Activated CD8-positive, alpha-beta memory T cell treated with anti-CD3 and anti-CD28 coated beads, Interleukin-2, amount 50 U/mL, for 1 hour (primary cell): ENCODE data around the gene CLOCK.
"Not testable (repeated sequence)": the region's sequence is repeated elsewhere in the genome, so short reads cannot be mapped to it uniquely, and the experiment has no call there.

Experiments
- DNase-seq: peaks from one replicate; pipeline ENCODE4 v3.0.0-alpha.2; 2020; ENCODE audit errors: extremely low read depth

Gene CLOCK, protein sequence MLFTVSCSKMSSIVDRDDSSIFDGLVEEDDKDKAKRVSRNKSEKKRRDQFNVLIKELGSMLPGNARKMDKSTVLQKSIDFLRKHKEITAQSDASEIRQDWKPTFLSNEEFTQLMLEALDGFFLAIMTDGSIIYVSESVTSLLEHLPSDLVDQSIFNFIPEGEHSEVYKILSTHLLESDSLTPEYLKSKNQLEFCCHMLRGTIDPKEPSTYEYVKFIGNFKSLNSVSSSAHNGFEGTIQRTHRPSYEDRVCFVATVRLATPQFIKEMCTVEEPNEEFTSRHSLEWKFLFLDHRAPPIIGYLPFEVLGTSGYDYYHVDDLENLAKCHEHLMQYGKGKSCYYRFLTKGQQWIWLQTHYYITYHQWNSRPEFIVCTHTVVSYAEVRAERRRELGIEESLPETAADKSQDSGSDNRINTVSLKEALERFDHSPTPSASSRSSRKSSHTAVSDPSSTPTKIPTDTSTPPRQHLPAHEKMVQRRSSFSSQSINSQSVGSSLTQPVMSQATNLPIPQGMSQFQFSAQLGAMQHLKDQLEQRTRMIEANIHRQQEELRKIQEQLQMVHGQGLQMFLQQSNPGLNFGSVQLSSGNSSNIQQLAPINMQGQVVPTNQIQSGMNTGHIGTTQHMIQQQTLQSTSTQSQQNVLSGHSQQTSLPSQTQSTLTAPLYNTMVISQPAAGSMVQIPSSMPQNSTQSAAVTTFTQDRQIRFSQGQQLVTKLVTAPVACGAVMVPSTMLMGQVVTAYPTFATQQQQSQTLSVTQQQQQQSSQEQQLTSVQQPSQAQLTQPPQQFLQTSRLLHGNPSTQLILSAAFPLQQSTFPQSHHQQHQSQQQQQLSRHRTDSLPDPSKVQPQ

DNA sequence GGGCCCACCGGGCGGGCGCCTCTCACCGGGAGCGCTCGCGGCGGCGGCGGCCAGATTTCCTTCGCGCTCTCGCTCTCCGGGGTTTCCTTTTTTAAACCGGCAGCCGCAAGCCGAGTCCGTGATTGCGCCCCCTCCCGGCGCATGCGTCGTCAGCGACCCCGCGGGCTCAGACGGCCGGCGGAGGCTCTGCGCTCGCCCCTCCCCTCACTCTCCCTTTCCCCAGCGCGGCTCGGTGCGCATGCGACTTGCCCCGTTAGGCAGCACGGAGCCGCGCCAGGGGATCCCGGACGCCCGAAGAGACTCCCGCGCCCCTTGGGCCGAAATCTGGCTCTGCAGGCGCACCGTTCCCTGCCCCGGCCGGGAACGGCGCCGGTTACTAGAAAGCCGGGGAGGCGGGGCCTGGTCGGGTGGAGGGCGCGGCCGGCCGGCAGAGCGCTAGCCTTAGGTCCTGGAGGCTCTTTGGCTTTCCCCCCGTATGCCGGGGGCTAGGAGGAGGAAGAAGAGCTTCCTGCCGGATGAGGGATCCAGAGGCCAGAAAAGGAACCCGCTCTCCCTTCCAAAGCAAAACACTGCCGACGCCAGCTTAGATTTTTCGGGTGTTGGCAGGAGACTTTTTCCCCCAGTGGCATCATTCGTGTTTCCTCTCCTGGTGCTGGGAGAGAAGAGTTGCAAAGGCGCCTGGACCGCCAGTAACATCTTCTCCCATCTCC lies at the start of gene CLOCK:
CLOCK (minus strand) TSS at position 154 of the 710 bp plus-strand sequence. CDS start 64,124 bp downstream, outside the sequence.
- peak; percentile 49 for DNase-seq

DNA sequence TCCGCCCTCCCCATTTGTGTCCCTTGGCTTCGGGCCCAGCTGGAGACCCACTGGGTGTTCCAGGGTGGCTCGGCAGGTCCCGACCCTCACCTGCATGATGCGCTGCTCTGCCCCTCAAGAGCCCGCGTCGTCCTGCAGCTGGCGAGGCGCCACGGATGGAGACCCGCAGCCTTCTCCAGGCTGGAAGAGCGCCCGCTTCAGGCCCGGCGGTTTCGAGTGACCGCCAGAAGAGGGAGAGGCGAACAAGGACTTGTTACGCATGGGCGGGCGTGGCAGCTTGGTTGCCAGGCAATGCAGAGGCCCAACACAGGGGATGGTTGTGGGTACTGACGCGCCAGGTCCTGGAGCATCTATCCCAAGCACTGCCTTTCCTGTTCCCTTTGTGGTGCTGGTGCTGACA lies 45.3 kb upstream of the CLOCK start, which contains the start of gene PDCL2:
PDCL2 (minus strand) TSS at position 232 of the 400 bp plus-strand sequence; CDS start at position 96, 136 bp downstream.
- DNase-seq, result no peak

DNA sequence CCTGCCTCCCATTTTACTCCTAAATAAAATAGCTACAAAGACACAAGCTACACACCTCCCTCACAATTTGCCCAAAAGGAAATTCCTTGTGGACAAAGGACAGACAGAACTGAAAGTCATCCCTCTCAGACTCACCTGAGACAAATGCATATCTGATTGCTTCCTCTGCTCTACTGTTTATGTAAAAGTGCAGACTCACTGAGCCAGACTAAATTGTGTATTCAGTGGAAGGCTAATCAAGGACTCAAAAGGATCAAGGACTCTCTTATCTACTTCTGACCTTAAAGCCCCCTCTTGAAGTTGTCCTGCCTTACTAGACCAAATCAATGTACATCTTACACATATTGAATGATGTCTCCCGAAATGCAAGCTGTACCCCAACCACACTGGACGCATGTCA lies 41.5 kb upstream of the CLOCK start:
- no peak for DNase-seq

DNA sequence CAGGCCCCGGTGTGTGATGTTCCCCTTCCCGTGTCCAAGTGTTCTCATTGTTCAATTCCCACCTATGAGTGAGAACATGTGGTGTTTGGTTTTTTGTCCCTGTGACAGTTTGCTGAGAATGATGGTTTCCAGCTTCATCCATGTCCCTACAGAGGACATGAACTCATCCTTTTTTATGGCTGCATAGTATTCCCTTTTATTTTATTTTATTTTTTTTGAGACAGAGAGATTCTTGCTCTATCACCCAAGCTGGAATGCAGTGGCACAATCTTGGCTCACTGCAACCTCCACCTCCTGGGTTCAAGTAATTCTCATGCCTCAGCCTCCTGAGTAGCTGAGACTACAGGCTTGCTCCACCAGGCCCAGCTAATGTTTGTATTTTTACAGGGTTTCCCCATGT lies 36.1 kb upstream of the CLOCK start:
- not testable (repeated sequence) for DNase-seq

DNA sequence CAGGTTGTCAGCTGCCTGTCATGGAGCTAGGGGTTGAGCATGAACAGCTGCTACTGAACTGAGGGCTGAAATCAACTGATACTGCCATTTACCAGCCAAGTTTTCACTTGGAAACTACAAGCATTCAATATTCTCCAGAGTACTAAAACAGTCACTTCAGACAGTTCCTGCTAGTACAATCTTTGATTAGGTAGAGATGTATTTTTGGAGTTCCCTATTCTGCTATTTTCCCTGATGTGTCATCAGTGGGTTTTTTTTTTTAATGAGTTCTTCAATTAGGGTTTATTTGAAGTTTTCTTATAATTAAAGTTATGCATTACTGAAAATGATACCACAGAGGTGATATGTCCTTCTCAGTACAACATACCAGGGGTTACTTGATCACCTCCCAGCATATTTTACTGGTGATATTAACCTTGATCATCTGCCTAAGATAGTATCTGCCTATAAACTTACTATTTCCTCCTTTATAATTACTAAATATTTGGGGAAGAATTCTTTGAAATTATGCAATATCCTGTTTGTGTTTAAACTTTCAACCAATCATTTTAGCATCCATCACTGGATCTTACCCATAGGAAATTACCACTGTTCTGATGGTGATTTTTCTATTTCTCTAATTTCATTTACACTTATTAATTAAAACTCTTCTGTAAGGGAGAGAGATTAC lies 31.8 kb upstream of the CLOCK start:
- no peak for DNase-seq

DNA sequence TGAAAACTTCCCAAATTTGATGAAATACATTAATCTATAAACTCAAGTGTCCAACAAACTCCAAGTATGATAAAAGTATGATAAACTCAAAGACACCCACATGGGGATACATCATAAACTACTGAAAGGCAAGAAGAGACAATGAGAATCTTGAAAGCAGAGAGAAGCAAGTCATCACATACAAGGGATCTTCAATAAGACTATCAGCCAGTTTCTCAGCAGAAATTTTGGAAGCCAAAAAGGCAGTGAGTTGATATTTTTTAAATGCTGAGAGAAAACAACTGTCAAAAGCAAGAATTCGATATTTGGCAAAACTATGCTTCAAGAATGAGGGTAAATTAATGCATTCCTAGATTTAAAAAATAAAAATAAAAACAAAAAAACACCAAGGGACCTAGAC lies 28.8 kb upstream of the CLOCK start:
- no peak for DNase-seq

DNA sequence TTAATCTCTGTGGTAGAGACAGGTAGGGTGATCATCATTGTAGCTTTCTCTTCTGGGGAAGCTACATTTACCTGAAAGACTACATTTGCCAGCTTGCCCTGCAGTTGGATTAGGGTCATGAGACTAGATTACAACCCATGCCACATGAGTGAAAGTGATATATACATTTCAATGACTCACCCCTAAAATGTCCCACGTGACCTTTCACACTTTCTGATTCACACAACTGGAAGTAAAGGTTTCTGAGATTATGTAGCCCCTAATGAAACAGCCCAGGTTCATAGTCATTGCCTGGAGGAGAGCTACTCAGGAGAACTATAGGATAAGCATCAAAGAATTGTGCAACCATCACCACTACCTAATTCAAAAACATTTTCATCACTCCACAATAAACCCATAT lies 27.5 kb upstream of the CLOCK start:
- no peak for DNase-seq

DNA sequence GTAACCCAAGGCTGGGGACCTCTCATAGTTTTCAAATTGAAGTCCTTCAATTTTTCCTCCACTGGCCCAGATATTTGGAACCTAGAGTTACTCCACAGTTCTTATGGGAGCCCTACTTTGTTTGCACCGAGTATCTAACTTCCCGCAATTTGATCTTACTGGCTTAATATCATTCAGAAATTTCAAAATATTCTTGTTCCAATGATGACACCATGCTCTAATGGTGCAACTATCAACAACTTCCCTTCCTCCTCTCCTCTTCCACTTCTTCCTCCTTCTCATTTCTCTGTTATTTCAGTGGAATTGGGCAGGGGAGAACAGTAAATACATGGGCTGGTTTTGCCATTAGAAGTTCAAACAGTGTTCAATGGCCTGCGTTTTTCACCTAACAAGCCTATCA lies 25.1 kb upstream of the CLOCK start:
- no peak for DNase-seq

DNA sequence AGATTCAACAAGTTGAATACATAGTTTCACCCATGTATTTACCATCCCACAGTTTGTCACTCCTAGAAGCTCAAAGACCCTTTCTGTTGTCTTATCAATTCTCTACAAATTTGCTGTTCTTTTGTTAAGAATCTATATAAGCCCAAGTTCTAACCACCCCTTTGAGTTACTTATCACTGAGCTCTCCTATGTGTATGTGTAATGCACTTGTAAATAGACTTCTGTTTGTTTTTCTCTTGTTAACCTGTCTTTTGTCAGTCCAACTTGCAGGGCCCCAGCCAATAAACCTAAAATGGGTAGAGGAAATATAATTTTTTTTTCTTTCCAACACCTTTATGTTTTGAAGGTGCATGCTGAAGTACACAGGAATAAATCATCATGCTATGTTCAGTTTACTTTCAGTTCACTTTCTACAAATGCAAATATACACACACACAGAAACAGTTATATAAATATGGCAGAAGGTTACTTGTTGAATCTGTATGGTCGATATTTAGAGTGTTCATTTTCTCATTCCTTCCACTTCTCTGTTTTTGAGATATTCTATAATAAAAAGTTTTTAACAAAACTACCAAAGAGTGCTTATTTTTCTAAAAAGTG lies 22.3 kb upstream of the CLOCK start:
- DNase-seq, result no peak

DNA sequence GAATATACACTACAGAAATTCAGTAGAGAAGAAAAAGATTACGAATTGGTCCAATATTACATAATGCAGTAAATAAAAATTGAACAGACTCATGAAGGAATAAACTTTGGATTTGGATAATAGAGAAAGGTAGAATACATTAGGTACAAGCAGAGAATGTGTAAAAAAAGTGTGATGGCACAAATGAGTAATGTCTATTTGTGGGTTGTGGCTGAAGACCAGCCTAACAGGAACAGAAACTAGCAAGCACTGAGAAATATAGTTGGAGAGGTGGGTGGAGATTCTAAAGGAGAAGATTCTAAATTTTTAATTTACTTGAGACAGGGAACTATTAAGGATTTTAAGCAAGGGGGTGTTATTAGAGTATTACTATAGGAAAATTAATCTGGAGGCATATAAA lies 15.2 kb upstream of the CLOCK start:
- no peak for DNase-seq

DNA sequence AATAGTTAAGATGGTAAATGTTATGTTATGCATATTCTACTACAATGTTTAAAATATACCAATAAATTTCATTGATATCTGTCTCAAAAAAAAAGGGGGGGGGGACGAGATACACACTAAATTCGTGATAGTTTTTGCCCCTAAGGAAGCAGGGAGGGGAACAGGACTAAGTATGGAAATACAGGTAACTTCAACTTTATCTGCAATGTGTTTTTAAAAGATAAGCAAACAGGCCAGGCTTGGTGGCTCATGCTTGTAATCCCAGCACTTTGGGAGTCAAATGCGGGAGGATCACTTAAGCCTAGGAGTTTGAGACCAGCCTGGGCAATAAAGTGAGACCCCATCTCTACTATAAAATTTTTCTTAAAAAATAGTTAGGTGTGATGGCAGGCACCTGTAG lies 13.4 kb upstream of the CLOCK start:
- DNase-seq, result no peak

DNA sequence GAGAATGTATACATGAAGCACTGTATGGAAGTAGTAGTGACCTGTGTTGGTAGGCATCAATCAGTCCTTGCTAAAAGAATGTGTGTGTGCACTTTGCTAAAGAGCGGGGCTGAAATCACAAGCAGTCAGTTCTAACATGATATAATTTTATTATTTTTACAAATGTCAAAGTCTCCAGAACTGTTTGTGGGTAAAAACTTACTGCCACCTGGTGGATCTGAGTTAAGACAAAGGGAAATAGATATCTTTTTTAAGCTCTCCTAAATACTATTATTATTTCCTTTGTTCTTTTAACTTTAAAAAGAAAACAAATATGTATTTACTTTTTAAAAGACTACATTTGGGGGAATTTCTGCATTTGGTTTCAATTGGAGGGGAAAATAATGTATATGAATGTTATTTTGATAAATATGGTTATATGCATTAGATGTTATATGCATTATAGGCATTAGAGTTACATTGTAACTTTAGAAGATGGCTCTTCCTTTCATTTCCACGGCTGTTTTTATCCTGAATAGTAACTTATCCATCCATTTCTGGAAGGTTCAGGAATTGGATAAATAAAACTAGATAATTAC lies 7.8 kb upstream of the CLOCK start:
- no peak for DNase-seq

DNA sequence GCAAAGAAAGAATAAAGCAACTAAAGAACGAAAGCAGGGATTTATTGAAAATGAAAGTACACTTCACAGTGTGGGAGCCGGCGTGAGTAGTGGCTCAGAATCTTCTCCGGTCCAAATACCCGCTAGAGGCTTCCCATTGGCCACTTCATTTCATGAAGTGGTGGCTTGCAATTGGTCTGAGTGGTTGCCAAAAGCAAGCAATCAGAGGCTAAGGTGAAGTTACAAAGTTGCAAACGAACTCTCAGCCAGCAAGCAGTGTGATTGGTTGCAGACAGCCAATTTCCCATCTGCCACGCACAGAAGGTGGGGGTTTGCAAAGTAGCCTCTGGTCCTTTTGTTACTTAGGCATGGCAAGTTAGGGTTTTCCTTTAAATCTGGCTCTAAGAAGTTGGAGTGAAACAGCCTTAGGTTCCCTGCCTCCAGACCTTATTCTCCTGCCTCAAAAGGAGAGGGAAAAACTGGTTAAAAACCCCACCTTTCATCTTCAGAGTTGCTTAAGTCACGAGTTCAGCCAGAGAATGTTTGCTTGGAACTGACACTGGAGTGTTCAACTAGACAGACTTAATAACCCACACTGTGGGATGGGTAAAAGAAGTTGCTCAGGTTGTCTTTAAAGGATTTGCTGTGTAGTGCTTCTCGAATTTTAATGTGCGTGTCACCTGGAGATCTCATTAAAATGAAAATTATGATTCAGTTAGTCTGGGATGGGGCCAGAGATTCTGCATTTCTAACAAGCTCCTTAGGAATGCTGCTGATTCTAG lies 6.9 kb upstream of the CLOCK start:
- no peak for DNase-seq

DNA sequence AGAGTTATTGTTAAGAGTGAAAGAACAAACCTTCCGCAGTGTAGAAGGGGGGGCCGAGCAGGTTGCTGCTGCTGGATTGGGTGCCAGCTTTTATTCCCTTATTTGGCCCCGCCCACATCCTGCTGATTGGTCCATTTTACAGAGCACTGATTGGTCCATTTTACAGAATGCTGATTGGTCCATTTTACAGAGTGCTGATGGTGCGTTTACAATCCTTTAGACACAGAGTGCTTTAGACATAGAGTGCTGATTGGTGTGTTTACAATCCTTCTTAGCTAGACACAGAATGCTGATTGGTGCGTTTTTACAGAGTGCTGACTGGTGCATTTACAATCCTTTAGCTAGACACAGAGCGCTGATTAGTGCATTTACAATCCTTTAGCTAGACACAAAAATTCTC lies 5.3 kb upstream of the CLOCK start:
- DNase-seq, result not testable (repeated sequence)

DNA sequence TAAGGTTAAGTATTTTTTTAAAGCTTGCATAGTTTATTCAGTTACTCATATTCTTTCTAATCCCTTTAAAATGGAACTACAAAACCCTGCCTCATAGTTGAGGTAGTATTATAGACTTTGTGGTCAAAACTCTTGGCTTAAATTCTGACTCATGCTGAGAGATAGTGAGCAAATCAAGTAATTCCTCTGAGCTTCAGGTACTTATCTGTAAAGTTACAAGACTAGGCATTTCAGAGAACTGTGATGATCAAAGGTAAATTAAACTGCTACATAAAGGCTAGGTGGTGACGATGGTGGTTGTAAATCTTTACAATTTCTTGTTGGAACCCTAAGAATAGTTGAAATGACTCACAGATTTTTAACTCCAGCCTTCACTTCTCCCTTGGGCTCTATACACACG lies 3.2 kb upstream of the CLOCK start:
- no peak for DNase-seq

DNA sequence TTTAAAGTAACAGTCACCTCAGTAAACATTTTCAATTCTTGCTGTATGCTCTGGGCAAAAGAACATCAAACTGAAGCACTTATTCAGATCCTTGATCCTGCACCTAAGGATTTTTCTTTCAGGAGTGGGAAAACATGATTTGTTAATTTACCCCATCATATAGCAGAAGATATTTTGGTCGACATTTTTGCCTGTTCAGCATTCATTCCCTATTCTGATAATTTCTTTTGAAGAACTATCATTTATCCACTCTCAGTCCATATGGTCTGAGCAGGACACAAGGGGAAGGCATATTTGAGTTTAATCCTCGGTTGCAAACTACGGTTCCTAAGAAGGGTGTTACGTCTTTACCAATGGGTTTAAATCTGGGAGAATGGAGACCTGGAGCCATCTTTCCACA lies 1.2 kb upstream of the CLOCK start:
- DNase-seq, result no peak

DNA sequence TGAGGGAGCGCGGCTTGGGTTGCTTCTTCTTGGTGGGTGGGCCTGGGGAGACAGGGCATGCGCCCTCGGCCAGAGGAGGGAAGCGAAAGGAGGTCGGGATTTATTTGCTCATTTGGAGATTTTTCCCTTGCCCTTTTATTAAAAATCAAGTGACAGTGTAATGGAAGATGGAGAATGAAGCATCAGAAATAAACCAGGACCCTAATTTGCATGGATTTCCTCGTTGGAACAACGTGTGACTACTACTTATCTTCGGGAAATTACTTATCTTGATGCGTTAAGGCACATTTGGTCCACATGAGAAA lies 709 bp upstream of the CLOCK start:
- DNase-seq, result no peak

DNA sequence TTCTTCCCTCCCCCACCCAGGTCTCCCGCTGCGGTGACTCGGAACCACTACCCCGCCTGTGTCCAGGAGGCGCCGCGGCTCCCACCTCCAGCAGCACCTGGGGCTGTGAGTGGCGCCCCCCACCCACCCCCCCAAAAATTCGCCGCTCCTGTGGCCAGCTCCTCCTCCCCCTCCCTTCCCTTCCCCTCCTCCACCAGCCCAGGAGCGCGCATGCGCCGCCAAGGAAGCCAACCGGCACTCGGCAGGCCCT lies 278 bp downstream of the CLOCK start:
- DNase-seq, result no peak

DNA sequence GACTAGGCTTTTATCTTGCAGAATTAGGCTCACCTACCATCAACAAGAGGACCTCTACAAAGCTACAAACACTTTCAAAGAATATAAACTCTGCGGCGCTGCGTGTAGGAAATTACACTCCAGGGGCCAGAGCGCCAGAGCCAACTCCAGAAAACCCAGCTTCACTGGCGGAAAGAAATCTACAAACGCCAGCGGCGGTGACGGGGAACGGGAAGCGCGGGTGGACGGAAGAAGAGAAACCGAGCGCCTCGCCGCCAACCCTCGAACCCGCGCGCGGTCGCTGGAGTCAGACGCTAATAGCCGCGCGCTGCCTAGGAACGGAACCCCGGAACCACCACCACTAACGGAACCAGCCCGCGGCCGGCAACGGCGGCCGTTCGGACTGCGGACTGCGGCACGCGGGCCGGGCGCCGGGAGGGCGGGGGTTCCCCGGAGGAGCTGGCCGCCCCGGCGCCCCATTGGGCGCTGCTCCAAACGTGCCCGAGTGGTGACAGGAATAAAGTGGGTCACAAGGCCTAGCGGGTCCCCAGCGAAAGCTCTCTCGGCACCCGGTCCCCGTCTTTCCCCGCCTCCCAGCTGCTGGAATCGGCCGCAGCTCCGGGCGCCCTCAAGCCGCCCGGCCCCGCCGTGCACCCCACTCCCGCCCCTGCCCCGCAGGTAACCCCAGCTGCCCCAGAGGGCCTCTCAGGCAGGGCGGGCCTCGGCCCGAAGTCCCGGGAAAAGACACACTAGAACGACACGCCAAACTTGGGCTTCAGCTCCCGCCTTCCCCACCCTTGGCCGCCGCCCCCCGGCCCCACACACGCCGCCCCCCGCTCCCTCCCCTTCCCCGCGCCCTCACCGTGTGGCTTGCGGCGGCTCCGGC lies 836 bp downstream of the CLOCK start:
- peak; percentile 12 for DNase-seq

DNA sequence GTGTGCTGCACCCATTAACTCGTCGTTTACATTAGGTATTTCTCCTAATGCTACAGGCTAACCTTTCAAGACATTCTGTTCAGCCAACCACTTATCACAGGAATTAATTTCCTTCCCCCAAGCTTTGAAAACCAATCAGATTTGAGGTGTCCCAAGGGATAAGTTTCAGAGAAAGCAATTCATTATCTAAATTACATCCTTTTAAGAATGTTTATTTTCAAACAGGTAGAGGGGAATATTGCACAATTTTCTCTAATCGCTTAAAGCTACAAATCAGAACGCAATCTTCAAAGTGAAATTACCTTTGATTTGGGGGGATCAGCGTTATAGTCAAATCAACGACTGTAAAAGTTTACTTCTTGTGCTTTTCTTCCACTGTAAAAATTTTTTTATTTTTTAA lies 1.6 kb downstream of the CLOCK start:
- no peak for DNase-seq
